GM19240 (cell line): ENCODE results near the gene RNF41.
"Not testable (repeated sequence)": the region's sequence is repeated elsewhere in the genome, so short reads cannot be mapped to it uniquely, and the experiment has no call there.

ENCODE experiments used
- DNase-seq: peaks from one replicate; pipeline ENCODE4 v3.0.0; 2011; ENCODE audit warnings: low spot score; ENCODE audit not compliant: insufficient read length

Gene RNF41

DNA sequence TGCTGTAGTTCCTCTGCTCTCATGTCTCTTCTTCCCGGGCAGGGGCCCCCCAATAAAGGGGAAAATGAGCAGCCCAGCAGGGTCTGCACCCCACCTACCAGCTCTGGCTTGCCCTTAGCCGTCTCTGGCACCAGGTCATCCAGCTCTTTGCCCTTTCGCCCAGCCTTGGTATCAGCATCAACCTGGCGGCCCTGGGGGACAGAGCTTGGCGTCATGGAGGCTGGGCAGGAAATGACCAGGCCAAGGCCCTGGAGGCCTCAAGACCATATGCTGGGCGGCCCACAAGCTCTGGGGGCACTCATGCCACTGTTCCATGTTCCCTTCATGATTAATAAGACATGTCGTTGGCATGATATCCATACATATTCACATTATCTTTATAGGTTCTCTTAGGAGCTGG, 48.9 kb downstream of the RNF41 start:
- no peak for DNase-seq

DNA sequence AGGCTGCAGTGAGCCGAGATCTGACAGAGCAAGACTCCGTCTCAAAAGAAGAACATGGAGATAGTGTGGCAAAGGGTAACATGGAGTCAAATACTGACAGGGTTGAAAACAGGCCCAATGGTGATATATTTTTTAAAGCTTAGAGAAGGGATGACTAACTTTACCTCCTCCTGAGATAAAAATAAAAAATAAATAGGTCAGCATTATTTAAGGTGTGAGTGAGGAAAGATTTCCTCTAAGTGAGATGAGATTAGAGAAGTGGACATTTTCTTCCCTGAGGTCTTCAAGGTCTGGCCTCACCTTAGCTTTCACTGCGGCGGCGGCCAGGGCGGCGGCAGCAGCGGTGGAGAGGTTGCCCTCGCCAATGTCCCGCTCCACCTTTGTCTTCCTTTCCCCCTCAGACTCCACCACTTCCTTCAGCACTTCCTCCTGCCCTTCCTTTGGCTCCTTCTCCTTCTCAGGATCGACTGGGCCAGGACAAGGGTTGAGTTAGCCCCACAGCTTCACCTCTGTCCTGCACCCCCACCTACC, 52.4 kb downstream of the RNF41 start:
- DNase-seq: no peak

DNA sequence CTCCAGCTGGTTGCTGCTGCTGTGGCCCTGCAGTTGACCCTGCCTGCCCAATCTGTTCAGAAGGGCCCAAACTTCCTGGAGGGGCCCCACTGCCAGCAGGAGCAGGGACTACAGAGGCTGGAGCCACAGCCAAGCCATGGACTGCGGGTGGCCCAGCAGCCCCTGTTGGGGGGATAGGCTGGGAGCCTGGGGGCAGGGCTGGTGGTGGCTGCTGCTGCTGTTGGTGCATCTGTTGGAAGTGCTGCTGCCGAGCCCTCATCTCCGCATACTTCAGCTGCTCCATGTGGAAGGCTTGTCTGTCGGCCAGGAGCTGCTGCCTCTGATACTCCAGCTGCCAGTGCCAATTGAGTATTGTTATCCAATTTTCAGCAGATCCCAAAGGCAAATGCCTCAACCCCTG, 56.4 kb downstream of the RNF41 start:
- no peak for DNase-seq

DNA sequence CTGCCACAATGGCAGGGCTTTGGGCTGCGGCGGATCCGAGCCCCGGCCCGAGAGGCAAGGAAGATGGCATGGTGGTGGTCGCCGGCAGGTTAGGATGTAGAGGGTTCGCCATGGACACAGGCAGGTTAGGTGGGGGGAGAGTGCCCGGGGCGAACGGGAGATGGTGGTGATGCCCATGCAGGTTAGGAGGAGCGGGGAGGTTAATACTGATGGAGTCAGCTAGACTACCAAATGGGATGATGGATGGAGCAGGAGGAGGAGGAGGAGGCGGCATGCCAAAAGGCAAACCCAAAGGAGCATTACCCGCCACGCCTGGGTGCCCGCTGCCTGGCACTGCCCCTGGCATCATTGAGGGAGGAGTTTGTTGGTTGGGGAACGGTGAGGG, 57.4 kb downstream of the RNF41 start:
- no peak for DNase-seq

DNA sequence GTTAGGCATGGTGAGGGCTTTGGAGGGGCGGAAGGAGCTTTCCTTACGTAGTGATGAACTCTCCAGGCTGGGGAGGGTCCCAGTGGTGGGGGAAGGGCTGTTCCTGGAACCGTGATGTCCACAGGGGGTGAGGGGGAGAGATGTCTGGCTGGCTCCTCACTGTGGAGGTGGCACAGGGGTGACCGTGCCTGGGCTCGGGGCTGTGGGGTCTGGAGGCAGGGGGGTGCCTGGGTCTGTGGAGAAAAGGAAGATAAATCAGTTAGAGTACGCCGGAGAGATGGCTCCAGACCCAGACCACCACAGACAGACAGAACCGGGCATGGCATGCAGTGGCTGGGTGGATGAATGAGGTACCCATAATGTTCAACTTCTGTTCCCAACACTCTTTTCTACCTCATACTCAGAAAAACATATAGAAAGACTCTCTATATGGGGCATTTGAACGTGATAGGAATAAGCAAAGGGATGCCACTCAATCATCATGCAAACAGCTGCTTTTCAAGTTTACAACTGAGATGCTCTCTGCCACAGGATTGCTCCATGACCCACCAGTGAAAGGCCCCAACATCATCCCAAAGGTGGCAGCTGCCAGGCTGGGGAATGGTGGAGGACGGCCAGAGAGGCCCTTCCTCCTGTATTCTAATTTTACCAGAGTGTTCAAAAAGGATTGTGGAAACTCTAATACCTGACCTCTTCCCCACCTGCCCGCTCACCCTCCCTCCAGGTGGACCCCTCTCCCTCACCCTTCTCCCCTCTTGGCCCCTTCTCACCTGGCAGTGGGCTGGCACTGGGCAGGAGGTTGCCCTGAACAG, 58.0 kb downstream of the RNF41 start:
- no peak for DNase-seq

DNA sequence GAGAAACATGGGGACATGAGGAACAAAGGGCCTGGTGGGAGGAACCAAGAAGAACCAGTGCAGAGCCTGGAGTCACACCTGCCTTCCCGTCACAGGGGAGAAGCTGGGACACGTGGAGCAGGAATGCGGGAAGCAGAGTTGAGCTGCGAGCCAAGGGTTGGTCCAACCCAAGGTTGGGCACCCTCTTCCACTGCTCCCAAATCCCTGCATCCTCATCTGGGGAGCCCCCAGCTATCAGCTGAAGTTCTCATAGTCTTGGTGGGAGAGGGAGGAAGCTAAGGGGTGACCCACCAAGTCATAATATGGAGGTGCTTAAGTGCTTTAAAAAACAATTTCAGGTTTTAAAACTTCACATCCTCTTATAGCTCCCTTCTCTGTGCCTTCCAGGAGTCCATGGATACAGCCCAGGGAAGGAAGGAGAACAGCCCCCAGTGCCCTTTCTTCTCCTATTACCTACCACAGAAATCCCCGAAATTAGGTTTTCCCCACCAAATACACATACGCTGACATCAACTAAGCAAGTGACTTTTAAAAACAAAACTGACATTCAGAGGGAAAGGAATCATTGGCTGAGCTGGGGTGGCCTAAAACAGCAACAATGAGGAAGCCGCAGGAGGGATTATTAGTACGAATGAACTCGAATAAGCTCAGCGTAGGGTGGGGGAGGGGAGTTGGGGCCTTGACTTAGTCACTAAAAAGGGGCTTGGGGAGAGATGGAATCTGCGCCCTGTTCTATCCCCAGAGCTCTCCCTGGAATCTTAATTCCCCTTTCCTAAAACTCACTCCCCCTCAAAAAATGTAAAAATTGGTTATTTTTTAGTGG, 59.0 kb downstream of the RNF41 start:
- no peak for DNase-seq

DNA sequence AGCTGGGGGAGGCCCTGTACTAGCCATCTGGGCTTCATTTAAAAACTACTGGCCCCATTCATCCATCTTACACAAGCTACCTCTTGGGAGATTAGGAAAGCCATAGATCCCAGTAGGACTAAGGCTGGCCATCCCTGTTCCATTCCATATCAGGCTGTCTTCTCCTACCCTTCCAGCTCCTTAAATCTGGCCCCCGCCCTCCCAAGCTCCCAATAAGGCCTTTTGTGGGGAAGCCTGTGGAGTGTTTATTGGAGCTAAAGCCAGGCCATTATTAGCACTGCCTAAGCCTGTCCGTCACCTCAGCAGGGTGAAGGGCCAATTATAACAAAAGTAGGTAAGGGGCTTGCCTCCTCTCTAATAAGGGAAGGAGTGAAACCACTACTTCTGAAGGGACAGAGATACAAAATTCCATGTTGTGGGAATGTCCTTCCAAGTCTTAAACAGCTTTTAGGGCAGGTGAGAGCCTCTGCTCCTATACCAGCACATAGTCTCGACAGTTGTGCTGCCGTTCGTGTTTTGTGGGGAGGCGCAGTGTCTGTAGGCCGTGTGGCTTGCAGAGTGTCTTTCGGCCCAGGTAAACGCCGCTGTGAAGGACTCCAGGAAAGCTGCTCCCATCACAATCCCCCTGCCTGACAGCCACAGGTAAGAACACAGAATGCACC, 59.9 kb downstream of the RNF41 start:
- no peak for DNase-seq

DNA sequence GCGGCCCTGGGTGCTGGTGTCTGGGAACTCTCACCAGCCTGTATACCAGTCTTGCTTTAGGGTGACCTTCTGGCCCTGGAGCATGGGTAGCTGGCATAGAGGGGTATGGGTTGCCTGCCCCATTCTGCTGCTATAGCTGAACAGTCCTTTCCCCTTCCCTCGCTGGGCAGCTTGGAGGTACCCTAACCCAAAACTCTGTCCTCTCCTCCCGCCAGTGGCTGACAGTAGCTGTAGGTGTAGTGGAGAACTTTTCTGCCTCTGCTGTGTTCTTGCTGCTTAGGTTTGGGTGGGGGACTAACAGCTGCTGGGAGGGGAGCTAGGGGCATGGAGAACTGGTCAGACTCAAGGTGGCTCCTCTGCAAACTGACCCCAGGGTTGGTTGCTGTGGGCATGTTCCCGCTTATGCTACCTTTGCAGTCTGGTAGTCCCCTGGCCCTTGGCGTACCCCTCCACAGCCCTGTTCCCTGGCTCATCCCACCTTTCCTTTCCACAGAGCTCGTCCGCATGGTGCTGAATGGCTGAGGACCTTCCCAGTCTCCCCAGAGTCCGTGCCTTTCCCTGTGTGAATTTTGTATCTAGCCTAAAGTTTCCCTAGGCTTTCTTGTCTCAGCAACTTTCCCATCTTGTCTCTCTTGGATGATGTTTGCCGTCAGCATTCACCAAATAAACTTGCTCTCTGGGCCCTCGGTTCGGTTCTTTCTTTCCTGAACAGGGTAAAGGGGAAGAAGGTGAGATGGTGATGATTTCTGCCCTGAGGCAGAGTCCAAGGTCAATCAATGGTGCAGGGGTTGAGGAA, 60.6 kb downstream of the RNF41 start:
- DNase-seq: no peak

DNA sequence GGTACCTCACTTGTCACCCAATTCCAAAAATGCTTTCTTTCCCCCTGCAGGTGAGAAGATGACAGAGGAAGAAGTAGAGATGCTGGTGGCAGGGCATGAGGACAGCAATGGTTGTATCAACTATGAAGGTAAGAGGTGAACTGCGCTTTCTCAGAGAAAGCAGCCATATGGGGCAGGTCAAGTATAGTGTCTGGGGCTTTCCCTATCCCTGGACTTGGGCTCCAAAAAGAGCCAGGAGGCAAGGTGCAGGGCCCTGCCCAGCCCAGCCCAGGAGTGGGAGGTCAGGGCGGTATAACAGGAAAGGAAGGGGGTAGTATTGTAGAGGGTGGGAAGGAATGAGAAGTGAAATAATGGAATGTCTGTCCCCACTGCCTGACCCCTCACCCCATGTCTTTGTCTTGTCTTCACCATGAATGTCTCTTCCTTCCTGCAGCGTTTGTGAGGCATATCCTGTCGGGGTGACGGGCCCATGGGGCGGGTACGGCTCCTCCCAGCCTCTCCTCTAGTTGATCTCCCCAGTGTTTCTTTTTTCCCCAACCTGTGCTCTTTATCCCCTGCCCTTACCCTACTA, 61.4 kb downstream of the RNF41 start:
- no peak for DNase-seq

DNA sequence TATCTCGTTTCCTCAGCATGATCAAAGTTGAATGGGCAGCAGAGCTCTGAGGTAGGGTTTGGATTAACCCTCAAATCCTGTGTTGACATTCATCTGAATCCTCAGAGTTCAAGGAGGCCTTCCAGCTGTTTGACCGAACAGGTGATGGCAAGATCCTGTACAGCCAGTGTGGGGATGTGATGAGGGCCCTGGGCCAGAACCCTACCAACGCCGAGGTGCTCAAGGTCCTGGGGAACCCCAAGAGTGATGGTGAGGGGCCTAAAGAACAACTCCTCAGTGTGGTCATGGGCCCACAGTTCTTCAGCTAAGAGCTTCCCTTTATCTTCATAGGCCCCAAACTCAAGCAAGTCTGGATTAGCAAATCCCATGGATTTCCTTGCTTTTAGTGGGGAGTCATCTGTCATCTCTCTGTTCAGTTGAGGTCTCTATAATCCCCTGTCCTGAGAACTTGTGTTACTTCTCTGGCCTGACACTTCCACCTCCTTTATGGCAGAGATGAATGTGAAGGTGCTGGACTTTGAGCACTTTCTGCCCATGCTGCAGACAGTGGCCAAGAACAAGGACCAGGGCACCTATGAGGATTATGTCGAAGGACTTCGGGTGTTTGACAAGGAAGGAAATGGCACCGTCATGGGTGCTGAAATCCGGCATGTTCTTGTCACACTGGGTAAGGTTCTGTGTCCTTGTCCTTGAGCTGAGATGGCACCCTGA, 62.1 kb downstream of the RNF41 start:
- DNase-seq: no peak

DNA sequence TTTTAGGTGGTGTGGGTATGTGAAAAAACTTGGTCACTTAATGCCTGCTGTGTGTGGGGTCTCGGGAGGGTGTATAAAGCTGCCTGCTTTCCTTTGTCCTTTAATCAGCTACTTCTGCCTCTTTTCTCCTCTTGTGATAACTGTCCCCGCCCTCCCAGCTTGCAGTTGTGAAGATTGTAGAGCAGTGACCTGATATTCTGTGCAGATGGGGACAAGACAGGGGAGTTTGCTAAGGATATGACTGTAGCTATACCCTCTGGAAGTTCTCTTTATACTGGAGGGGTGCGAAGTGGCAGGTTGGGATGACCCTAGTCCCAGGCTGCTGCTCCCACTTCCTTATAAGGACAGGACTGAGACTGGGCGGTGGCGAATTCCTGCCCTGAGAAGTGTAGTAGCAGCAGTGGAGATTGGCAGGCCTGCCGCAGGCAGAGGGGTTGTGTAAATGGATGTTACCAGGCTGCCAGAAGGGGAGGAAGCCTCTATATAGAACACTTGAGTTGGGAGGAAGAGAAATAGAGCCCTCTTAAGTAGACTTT, 62.7 kb downstream of the RNF41 start:
- no peak for DNase-seq

DNA sequence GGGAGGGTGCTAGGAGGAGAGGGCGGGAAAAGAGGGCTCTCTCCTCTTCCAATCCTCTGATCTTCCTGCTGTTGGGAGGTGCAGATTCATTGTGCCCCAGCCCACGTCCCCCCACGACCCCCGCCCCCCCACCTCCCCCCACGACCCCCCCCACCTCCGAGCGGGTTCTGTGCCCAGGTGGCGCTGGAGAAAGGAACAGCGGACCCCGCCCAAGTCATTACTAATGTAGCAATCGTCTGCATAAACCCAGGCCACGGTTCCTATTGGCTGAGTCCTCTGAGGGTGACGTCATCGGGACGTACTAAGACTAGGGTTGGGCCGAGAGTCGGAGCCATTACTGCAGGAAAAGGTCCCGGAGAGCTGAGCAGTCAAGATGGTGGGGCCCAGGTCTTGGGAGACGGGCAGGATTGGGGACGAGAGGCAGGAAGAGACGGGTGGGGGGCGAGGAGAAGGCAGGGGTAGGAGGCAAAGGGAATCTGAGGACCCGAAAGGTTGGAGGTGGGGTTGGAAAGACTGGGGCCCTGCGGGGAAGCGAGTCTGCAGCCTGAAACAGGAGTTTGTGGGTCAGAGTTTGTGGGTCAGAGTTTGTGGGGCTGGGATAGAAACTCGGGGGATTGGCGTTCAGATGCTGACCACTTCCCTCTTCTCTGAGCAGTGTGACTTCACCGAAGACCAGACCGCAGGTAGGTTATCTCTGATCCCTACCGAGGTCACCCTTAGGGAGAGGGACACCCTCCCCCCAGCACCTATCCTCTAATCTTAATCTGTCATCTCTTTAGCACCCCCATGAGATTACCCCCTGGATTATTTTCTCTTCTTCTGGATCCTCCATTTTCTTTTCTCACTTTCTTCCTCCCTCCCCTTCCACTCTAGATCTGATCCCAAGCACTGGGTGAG, 63.4 kb downstream of the RNF41 start, which contains the start of gene MYL6:
MYL6 (plus strand) TSS at position 331 of the 897 bp plus-strand sequence; CDS start at position 374, 43 bp downstream.
- DNase-seq: peak; percentile 79

DNA sequence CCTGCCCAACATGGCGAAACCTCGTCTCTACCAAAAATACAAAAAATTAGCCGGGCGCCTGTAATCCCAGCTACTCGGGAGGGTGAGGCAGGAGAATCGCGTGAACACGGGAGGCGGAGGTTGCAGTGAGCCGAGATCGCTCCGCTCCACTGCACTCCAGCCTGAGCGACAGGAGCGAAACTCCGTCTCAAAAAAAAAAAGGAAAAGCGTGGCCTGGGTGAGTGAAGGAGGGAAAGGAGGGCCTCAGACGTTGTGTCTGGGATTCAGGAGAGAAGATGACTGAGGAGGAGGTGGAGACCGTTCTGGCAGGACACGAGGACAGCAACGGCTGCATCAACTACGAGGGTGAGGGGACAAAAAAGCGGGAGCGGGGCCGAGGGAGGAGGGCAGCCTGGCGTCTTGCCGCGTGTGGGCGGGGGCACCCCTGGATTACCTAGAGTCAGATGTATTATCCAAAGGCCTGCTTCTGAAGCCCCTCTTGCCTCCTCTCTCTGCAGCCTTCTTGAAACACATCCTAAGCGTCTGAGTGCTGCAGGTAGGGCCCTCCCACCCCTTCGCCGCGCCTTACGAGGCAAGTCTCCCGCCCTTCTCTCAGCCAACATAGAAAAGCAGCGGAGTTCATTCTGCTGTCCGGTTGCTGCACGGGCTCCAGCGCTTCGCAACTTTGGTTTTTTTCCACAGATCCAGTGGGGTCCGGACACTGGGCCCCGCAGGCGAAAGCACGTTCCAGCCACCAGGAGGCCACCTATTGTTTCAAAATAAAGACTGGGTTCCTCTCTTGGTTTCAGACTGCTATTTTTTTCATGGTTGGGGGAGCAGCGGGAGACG, 64.3 kb downstream of the RNF41 start:
- DNase-seq: peak; percentile 39

DNA sequence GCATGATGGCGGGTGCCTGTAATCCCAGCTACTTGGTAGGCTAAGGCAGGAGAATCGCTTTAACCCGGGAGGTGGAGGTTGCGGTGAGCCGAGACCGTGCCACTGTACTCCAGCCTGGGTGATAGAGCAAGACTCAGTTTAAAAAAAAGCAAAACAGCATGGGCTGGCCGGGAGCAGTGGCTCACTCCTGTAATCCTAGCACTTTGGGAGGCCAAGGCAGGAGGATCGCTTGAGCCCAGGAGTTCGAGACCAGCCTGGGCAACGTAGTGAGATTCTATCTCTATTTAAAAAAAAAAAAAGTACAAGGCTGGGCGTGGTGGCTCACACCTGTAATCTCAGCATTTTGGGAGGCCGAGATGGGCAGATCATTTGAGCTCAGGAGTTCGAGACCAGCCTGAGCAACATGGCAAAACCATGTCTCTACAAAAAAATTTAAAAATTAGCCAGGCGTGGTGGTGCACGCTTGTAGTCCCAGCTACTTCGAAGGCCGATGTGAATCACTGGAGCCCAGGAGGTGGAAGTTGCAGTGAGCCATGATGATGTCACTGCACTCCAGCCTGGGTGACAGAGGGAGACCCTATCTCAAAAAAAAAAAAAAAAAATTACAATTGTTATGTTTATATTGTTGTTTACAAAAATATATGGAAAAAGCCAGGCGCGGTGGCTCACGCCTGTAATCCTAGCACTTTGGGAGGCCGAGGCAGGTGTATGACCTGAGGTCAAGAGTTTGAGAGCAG, 65.1 kb downstream of the RNF41 start:
- DNase-seq: not testable (repeated sequence)

DNA sequence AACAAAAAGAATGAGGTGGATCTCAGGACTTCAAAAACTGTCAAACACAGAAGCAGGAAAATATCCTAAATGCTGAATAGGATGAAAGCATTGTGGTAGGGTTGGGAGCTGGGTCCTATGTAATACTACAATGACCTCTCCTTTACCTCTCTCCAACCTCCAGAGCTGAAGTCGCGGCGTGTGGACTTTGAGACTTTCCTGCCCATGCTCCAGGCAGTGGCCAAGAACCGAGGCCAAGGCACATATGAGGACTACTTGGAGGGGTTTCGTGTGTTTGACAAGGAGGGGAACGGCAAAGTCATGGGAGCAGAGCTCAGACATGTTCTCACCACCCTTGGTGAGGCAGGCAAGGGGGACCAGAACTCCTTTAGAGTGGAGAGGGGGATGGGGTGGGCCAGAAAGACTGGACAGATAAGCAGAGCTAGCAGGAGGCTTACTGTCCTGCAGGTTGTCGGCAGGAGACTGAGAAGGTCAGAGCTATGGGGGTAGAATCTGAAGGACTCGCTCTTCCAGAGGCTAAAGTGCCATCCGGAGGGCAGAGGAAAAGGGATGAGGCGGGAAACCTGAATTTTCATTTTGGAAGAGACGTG, 66.4 kb downstream of the RNF41 start:
- DNase-seq: no peak

DNA sequence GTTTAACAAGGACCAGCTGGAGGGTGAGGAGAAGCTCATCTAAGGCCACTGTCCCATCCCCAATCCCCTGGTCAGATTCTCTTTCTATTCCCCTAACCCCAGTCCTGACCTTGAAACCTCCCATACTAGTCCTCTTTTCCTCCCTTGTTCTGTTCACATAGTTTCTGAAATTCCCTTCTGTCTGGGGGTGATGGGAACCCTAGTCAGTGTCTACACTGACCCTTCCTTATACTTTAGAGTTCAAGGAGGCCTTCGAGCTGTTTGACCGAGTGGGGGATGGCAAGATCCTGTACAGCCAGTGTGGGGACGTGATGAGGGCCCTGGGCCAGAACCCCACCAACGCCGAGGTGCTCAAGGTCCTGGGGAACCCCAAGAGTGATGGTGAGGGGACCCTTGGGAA, 66.9 kb downstream of the RNF41 start:
- DNase-seq: no peak
